GM23338 (cell line): Measurements from ENCODE around the gene CREBL2. TPM values are rescaled to one million over a fixed set of nuclear protein-coding genes. Genes with fewer than 3 reads are reported as not detected.
"Not testable (repeated sequence)": the region's sequence is repeated elsewhere in the genome, so short reads cannot be mapped to it uniquely, and the experiment has no call there.

ENCODE experiments used
- ATAC-seq: fragments of 200-7000 bp; cut with Tn5 transposase; 3 replicates; pipeline ENCODE4 v1.9.1; 2020
- DNase-seq: peaks from one replicate; pipeline ENCODE4 v3.0.0-alpha.2; 2015; ENCODE audit warnings: low spot score
- H2AFZ ChIP-seq: fragments of 200-600 bp; sonication (generic); 2 replicates; pipeline ENCODE4 v1.8.0; 2016; ENCODE audit warnings: antibody characterized with exemption, mild to moderate bottlenecking, moderate library complexity
- H3F3A ChIP-seq: fragments of 200-600 bp; sonication (generic); replicated peaks from 2 replicates; pipeline ENCODE4 v1.8.0; 2017; ENCODE audit warnings: antibody characterized with exemption, mixed run types, low read depth
- H3K27ac ChIP-seq: fragments of 200-600 bp; sonication (generic); 2 replicates; pipeline ENCODE4 v1.6.1; 2016; ENCODE audit warnings: low read depth
- H3K27me3 ChIP-seq: fragments of 200-600 bp; sonication (generic); 2 replicates; pipeline ENCODE4 v1.8.0; 2016; ENCODE audit warnings: mild to moderate bottlenecking, mixed run types, moderate library complexity; ENCODE audit not compliant: insufficient read depth
- H3K36me3 ChIP-seq: fragments of 200-600 bp; sonication (generic); 2 replicates; pipeline ENCODE4 v1.8.0; 2016; ENCODE audit warnings: mild to moderate bottlenecking; ENCODE audit not compliant: insufficient read depth
- H3K4me1 ChIP-seq: fragments of 200-600 bp; sonication (generic); 2 replicates; pipeline ENCODE4 v1.8.0; 2016; ENCODE audit warnings: mild to moderate bottlenecking, moderate library complexity; ENCODE audit not compliant: insufficient read depth
- H3K4me2 ChIP-seq: fragments of 200-600 bp; sonication (generic); 2 replicates; pipeline ENCODE4 v1.7.1; 2017; ENCODE audit warnings: mixed run types
- H3K4me3 ChIP-seq: fragments of 200-600 bp; sonication (generic); 2 replicates; pipeline ENCODE4 v1.6.1; 2016; ENCODE audit warnings: mixed run types
- H3K79me2 ChIP-seq: fragments of 200-600 bp; sonication (generic); replicated peaks from 2 replicates; pipeline ENCODE4 v1.8.0; 2017; ENCODE audit warnings: mild to moderate bottlenecking; ENCODE audit not compliant: insufficient read depth
- H3K9me2 ChIP-seq: fragments of 200-600 bp; sonication (generic); 2 replicates; pipeline ENCODE4 v1.8.0; 2017; ENCODE audit not compliant: insufficient read depth
- H4K20me1 ChIP-seq: fragments of 200-600 bp; sonication (generic); replicated peaks from 2 replicates; pipeline ENCODE4 v1.8.0; 2017; ENCODE audit warnings: mild to moderate bottlenecking; ENCODE audit not compliant: insufficient read depth
- H3K27ac Mint-ChIP-seq: 2 replicates; pipeline ENCODE4 v1.8.0; 2020; ENCODE audit warnings: inconsistent platforms, mild to moderate bottlenecking, moderate library complexity, mixed read lengths
- H3K27me3 Mint-ChIP-seq: 3 replicates; pipeline ENCODE4 v1.8.0; 2022; ENCODE audit warnings: low read depth, mild to moderate bottlenecking, moderate library complexity, mixed read lengths, inconsistent platforms; ENCODE audit not compliant: insufficient read depth, poor library complexity
- H3K36me3 Mint-ChIP-seq: 3 replicates; pipeline ENCODE4 v1.8.0; 2021; ENCODE audit warnings: low read depth, mild to moderate bottlenecking, inconsistent platforms, moderate library complexity, mixed read lengths
- H3K4me1 Mint-ChIP-seq: 3 replicates; pipeline ENCODE4 v1.8.0; 2020; ENCODE audit warnings: mild to moderate bottlenecking, inconsistent platforms, mixed read lengths
- H3K4me3 Mint-ChIP-seq: 3 replicates; pipeline ENCODE4 v1.8.0; 2021; ENCODE audit warnings: moderate library complexity, mild to moderate bottlenecking, inconsistent platforms, mixed read lengths
- H3K9me3 Mint-ChIP-seq: 3 replicates; pipeline ENCODE4 v1.8.0; 2020; ENCODE audit warnings: moderate library complexity, mild to moderate bottlenecking, inconsistent platforms, mixed read lengths
- EZH2phosphoT487 ChIP-seq: fragments of 200-600 bp; sonication (generic); IDR thresholded peaks from one replicate; pipeline ENCODE4 v1.8.1; 2018; ENCODE audit warnings: antibody characterized with exemption; ENCODE audit not compliant: unreplicated experiment
- ZNF462 ChIP-seq: fragments of 250-450 bp; sonication (Bioruptor Pico); IDR thresholded peaks from 2 replicates; pipeline ENCODE4 v1.5.0; 2020; ENCODE audit warnings: mild to moderate bottlenecking, moderate library complexity
- polyA plus RNA-seq: library from polyadenylated mRNA; unstranded; fragments of >200 nt; fragmentation: Nextera tagmentation; extraction: Ambion mirVana; gene quantifications from 2 replicates; pipeline ENCODE4 v1.2.1, GENCODE V29; 2016
- total RNA-seq: library from RNA; depleted of rRNA; stranded (reverse); fragments of >200 nt; shearing (Covaris generic); gene quantifications from 2 replicates; pipeline ENCODE4 v1.2.3, GENCODE V29; 2014

CREBL2 gene
- total and polyA plus RNA-seq, 2 experiments from 2014 or later = 9.0 to 21.6 TPM

- TF ChIP-seq EZH2phosphoT487 = no peak
These were observed 24.6 kb upstream of the CREBL2 start (continued) for GRCh38 chr12:12586879-12587675.

- TF ChIP-seq ZNF462 (CRISPR knock-in tag) = no peak
- no peak overlapping the region for H3K4me3 ChIP-seq
- ATAC-seq (no peak), DNase-seq (no peak)
- no peaks in the 10 kb centered on the region for H4K20me1 ChIP-seq
- H3K36me3 Mint-ChIP-seq = no peaks in the 10 kb centered on the region
- 0 out of 2 replicates have a peak, but pooled peaks cover 3% of the 10 kb centered on the region for H3K9me2 ChIP-seq
- no peaks in the 10 kb centered on the region for H3K79me2 ChIP-seq
- H3K27ac ChIP-seq = no peak overlapping the region
- no peaks in the 10 kb centered on the region; the same call in 1 of the 2 replicates for H3K36me3 ChIP-seq
- peaks cover 3% of the 10 kb centered on the region for H3K27me3 Mint-ChIP-seq
- no peaks in the 10 kb centered on the region for H3F3A ChIP-seq
- H3K4me2 ChIP-seq = no peak overlapping the region
- H3K9me3 Mint-ChIP-seq = no peaks in the 10 kb centered on the region; the same call in 2 of the 3 replicates
- H3K4me3 Mint-ChIP-seq = no peak overlapping the region
- no peak overlapping the region for H3K27ac Mint-ChIP-seq
- peaks cover 11% of the 10 kb centered on the region for H3K4me1 Mint-ChIP-seq
- H2AFZ ChIP-seq = no peak overlapping the region
- H3K4me1 ChIP-seq = no peaks in the 10 kb centered on the region; the same call in 1 of the 2 replicates
- H3K27me3 ChIP-seq = no peaks in the 10 kb centered on the region
These were observed 23.8 kb upstream of the CREBL2 start for GRCh38 chr12:12587878-12588277.

- 0 out of 2 replicates have a peak overlapping the region, but pooled peaks have one; percentile 38 for H2AFZ ChIP-seq
- not testable (repeated sequence) for H4K20me1 ChIP-seq, H3K4me3 Mint-ChIP-seq, H3K27ac ChIP-seq, H3F3A ChIP-seq, H3K36me3 Mint-ChIP-seq, H3K36me3 ChIP-seq, H3K4me3 ChIP-seq, H3K4me1 ChIP-seq, DNase-seq, H3K4me2 ChIP-seq, H3K27ac Mint-ChIP-seq, H3K79me2 ChIP-seq, ATAC-seq, H3K9me2 ChIP-seq, H3K27me3 Mint-ChIP-seq, H3K27me3 ChIP-seq, H3K9me3 Mint-ChIP-seq
- peaks cover 11% of the 10 kb centered on the region for H3K4me1 Mint-ChIP-seq
These were observed 23.2 kb upstream of the CREBL2 start for GRCh38 chr12:12588436-12588835.
